HG03175 (cell line): ENCODE data around the gene NACC2.

Source experiments
- ATAC-seq: cut with Tn5 transposase; IDR thresholded peaks from one replicate; pipeline ENCODE4 v1.9.1; 2021; ENCODE audit warnings: mild to moderate bottlenecking, moderate library complexity; ENCODE audit not compliant: unreplicated experiment

The NACC2 gene

GRCh38 chr9:136095070-136096058 is at the start of gene NACC2:
Gene NACC2, minus strand, starts transcription at chr9:136095289. Its CDS starts 44,768 bp downstream, at chr9:136050521.
- no peak for ATAC-seq

GRCh38 chr9:136144450-136144849 is 49.4 kb upstream of the NACC2 start:
- ATAC-seq = no peak

GRCh38 chr9:136143215-136144001 is 48.3 kb upstream of the NACC2 start:
- ATAC-seq = no peak

- no peak for ATAC-seq
Measured at GRCh38 chr9:136142859-136143214, 47.7 kb upstream of the NACC2 start.

- ATAC-seq = no peak
Measured at GRCh38 chr9:136142414-136142796, 47.3 kb upstream of the NACC2 start.

- ATAC-seq = no peak
Measured at GRCh38 chr9:136141682-136142413, 46.8 kb upstream of the NACC2 start.

- no peak for ATAC-seq
Measured at GRCh38 chr9:136140966-136141365, 45.9 kb upstream of the NACC2 start.

GRCh38 chr9:136140046-136140445 is 45.0 kb upstream of the NACC2 start:
- ATAC-seq = no peak

GRCh38 chr9:136138566-136138965 is 43.5 kb upstream of the NACC2 start:
- ATAC-seq = no peak

GRCh38 chr9:136137321-136138265 is 42.5 kb upstream of the NACC2 start:
- no peak for ATAC-seq

GRCh38 chr9:136136127-136136925 is 41.2 kb upstream of the NACC2 start:
- no peak for ATAC-seq

GRCh38 chr9:136135326-136136126 is 40.4 kb upstream of the NACC2 start:
- ATAC-seq = no peak

GRCh38 chr9:136133959-136134484 is 38.9 kb upstream of the NACC2 start:
- ATAC-seq = no peak

GRCh38 chr9:136133191-136133958 is 38.3 kb upstream of the NACC2 start:
- no peak for ATAC-seq

GRCh38 chr9:136132512-136133050 is 37.5 kb upstream of the NACC2 start:
- ATAC-seq = no peak

- ATAC-seq = no peak
Measured at GRCh38 chr9:136131629-136132511, 36.8 kb upstream of the NACC2 start.
